HEK293 (cell line): ENCODE data around the gene USP5.

Experiments
- EGR2 ChIP-seq: fragments of 450-650 bp; formaldehyde crosslinking; IDR thresholded peaks from 2 replicates; pipeline ENCODE4 v1.5.1; 2016; ENCODE audit warnings: low read depth, missing biosample characterization, missing genetic modification characterization
- KLF1 ChIP-seq: fragments of 450-650 bp; formaldehyde crosslinking; IDR thresholded peaks from 2 replicates; pipeline ENCODE4 v1.5.1; 2016; ENCODE audit warnings: missing biosample characterization, missing genetic modification characterization
- MZF1 ChIP-seq: fragments of 450-650 bp; formaldehyde crosslinking; IDR thresholded peaks from 2 replicates; pipeline ENCODE4 v1.5.1; 2017; ENCODE audit warnings: missing biosample characterization, missing genetic modification characterization, borderline replicate concordance
- RBAK ChIP-seq: fragments of 450-650 bp; formaldehyde crosslinking; IDR thresholded peaks from 2 replicates; pipeline ENCODE4 v1.5.1; 2016; ENCODE audit warnings: missing biosample characterization, missing genetic modification characterization
- SETDB1 ChIP-seq: IDR thresholded peaks from one replicate; pipeline ENCODE4 v1.6.1; 2017; ENCODE audit warnings: mild to moderate bottlenecking, low read length, moderate library complexity, mixed read lengths; ENCODE audit not compliant: insufficient read length
- SP7 ChIP-seq: fragments of 450-650 bp; formaldehyde crosslinking; IDR thresholded peaks from 2 replicates; pipeline ENCODE4 v1.5.1; 2016; ENCODE audit warnings: missing biosample characterization, missing genetic modification characterization
- TCF7L2 ChIP-seq: IDR thresholded peaks from 2 replicates; pipeline ENCODE4 v1.6.1; 2011; ENCODE audit warnings: low read depth, mild to moderate bottlenecking, inconsistent platforms, low read length, moderate library complexity, borderline replicate concordance
- ZBTB17 ChIP-seq: fragments of 450-650 bp; formaldehyde crosslinking; IDR thresholded peaks from 2 replicates; pipeline ENCODE4 v1.5.1; 2016; ENCODE audit warnings: missing biosample characterization, missing genetic modification characterization
- ZBTB48 ChIP-seq: fragments of 450-650 bp; formaldehyde crosslinking; IDR thresholded peaks from 2 replicates; pipeline ENCODE4 v1.5.1; 2016; ENCODE audit warnings: missing biosample characterization, missing genetic modification characterization
- ZEB2 ChIP-seq: fragments of 450-650 bp; formaldehyde crosslinking; IDR thresholded peaks from 2 replicates; pipeline ENCODE4 v1.5.1; 2016; ENCODE audit warnings: missing biosample characterization, missing genetic modification characterization
- ZFP37 ChIP-seq: fragments of 450-650 bp; formaldehyde crosslinking; IDR thresholded peaks from 2 replicates; pipeline ENCODE4 v1.5.1; 2016; ENCODE audit warnings: missing biosample characterization, missing genetic modification characterization
- ZFP41 ChIP-seq: fragments of 450-650 bp; formaldehyde crosslinking; IDR thresholded peaks from 2 replicates; pipeline ENCODE4 v1.5.1; 2016; ENCODE audit warnings: missing biosample characterization, missing genetic modification characterization, borderline replicate concordance
- ZNF202 ChIP-seq: fragments of 450-650 bp; formaldehyde crosslinking; IDR thresholded peaks from 2 replicates; pipeline ENCODE4 v1.5.1; 2016; ENCODE audit warnings: missing biosample characterization, missing genetic modification characterization, borderline replicate concordance
- ZNF23 ChIP-seq: fragments of 450-650 bp; formaldehyde crosslinking; IDR thresholded peaks from 2 replicates; pipeline ENCODE4 v1.5.1; 2016; ENCODE audit warnings: missing biosample characterization, missing genetic modification characterization, borderline replicate concordance
- ZNF239 ChIP-seq: fragments of 450-650 bp; formaldehyde crosslinking; IDR thresholded peaks from 2 replicates; pipeline ENCODE4 v1.5.1; 2016; ENCODE audit warnings: missing biosample characterization, missing genetic modification characterization
- ZNF248 ChIP-seq: fragments of 450-650 bp; formaldehyde crosslinking; IDR thresholded peaks from 2 replicates; pipeline ENCODE4 v1.5.1; 2017; ENCODE audit warnings: missing biosample characterization, missing genetic modification characterization
- ZNF292 ChIP-seq: fragments of 450-650 bp; formaldehyde crosslinking; IDR thresholded peaks from 2 replicates; pipeline ENCODE4 v1.5.1; 2016; ENCODE audit warnings: low read depth, missing biosample characterization, missing genetic modification characterization, borderline replicate concordance
- ZNF354C ChIP-seq: fragments of 450-650 bp; formaldehyde crosslinking; IDR thresholded peaks from 2 replicates; pipeline ENCODE4 v1.5.1; 2016; ENCODE audit warnings: missing biosample characterization, missing genetic modification characterization, low read depth, borderline replicate concordance
- ZNF596 ChIP-seq: fragments of 450-650 bp; IDR thresholded peaks from 2 replicates; pipeline ENCODE4 v1.5.0; 2018; ENCODE audit warnings: missing biosample characterization, mild to moderate bottlenecking, missing genetic modification characterization, moderate library complexity
- ZNF610 ChIP-seq: fragments of 450-650 bp; formaldehyde crosslinking; IDR thresholded peaks from 2 replicates; pipeline ENCODE4 v1.5.1; 2016; ENCODE audit warnings: missing biosample characterization, missing genetic modification characterization, borderline replicate concordance
- ZNF621 ChIP-seq: fragments of 450-650 bp; formaldehyde crosslinking; IDR thresholded peaks from 2 replicates; pipeline ENCODE4 v1.5.1; 2017; ENCODE audit warnings: missing biosample characterization, missing genetic modification characterization
- ZNF629 ChIP-seq: fragments of 450-650 bp; formaldehyde crosslinking; IDR thresholded peaks from 2 replicates; pipeline ENCODE4 v1.5.1; 2017; ENCODE audit warnings: missing biosample characterization, missing genetic modification characterization
- ZNF664 ChIP-seq: fragments of 450-650 bp; formaldehyde crosslinking; IDR thresholded peaks from 2 replicates; pipeline ENCODE4 v1.5.1; 2016; ENCODE audit warnings: missing biosample characterization, missing genetic modification characterization
- ZNF768 ChIP-seq: fragments of 450-650 bp; formaldehyde crosslinking; IDR thresholded peaks from 2 replicates; pipeline ENCODE4 v1.5.1; 2018; ENCODE audit warnings: missing biosample characterization, mild to moderate bottlenecking, missing genetic modification characterization
- ZSCAN16 ChIP-seq: fragments of 450-650 bp; formaldehyde crosslinking; IDR thresholded peaks from 2 replicates; pipeline ENCODE4 v1.5.1; 2016; ENCODE audit warnings: missing biosample characterization, missing genetic modification characterization
- ZSCAN23 ChIP-seq: fragments of 450-650 bp; formaldehyde crosslinking; IDR thresholded peaks from 2 replicates; pipeline ENCODE4 v1.5.1; 2016; ENCODE audit warnings: missing biosample characterization, missing genetic modification characterization
- ZSCAN30 ChIP-seq: fragments of 450-650 bp; IDR thresholded peaks from 2 replicates; pipeline ENCODE4 v1.5.1; 2018; ENCODE audit warnings: missing biosample characterization, mild to moderate bottlenecking, missing genetic modification characterization, moderate library complexity
- TF ChIP-seq, protein P1 (sequence below): fragments of 450-650 bp; formaldehyde crosslinking; IDR thresholded peaks from 2 replicates; pipeline ENCODE4 v1.5.1; 2016; ENCODE audit warnings: missing biosample characterization, missing genetic modification characterization
- TF ChIP-seq, protein P2 (sequence below): fragments of 450-650 bp; formaldehyde crosslinking; IDR thresholded peaks from 2 replicates; pipeline ENCODE4 v1.5.1; 2016; ENCODE audit warnings: missing biosample characterization, missing genetic modification characterization, borderline replicate concordance
- TF ChIP-seq, protein P3 (sequence below): fragments of 450-650 bp; formaldehyde crosslinking; IDR thresholded peaks from 2 replicates; pipeline ENCODE4 v1.5.1; 2016; ENCODE audit warnings: missing biosample characterization, missing genetic modification characterization

The USP5 gene

DNA sequence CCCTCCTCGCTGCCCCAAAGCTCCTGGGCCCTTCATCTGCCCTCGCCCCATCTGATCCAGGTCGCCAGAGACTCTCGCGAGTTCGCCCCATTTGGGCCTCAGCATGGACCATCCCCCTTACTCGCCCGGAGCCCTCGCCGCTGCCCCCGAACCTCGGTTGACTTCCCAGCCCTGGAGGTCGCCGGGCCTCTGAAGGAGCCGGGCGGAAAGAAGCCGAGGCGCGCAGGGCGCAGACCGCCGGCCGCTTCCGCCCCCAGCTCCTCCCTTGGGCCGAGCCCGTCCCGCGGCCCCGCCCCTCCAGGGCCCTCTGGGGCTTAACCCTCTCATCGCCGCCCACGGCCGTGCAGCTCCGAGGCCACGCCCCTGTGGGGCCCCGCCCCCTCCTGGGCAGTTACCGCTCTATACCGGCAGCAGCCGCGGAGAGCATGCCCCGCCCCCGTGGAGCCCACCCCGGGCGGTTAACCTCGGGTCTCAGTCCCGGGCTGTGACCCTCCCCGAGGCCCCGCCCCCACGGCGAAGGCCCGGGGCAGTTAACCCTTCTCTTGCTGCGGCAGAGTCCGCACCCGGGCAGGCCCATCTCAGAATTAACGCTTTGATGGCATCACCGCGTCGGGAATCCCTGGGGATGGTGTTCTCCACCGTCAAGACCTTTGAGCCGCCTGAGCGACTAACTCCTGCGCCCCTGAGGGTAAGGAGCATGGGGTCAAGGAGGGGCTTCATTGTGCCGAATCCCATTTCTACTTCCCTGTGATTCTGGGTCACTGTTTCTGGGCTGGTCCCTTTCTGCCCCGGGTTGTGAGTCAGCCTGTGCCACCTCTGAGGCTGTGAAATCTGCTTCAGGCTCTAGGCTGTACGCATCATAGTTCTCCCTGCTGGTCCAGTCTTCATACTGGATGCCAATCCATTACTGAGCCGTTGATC is 21.4 kb downstream of the USP5 start, which contains the start of gene SPSB2 (continued):
- TF ChIP-seq, protein P1, sequence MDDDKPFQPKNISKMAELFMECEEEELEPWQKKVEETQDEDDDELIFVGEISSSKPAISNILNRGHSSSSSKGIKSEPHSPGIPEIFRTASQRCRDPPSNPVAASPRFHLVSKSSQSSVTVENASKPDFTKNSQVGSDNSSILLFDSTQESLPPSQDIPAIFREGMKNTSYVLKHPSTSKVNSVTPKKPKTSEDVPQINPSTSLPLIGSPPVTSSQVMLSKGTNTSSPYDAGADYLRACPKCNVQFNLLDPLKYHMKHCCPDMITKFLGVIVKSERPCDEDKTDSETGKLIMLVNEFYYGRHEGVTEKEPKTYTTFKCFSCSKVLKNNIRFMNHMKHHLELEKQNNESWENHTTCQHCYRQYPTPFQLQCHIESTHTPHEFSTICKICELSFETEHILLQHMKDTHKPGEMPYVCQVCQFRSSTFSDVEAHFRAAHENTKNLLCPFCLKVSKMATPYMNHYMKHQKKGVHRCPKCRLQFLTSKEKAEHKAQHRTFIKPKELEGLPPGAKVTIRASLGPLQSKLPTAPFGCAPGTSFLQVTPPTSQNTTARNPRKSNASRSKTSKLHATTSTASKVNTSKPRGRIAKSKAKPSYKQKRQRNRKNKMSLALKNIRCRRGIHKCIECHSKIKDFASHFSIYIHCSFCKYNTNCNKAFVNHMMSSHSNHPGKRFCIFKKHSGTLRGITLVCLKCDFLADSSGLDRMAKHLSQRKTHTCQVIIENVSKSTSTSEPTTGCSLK (tag by site-specific recombination): no peak
- TF ChIP-seq ZNF596 (no peak), ZFP37 (tag by site-specific recombination) (no peak), SETDB1 (no peak), ZBTB48 (peak; percentile 88), MZF1 (no peak), ZNF664 (tag by site-specific recombination) (no peak), TCF7L2 (no peak), ZNF23 (tag by site-specific recombination) (no peak), SP7 (tag by site-specific recombination) (peak; percentile 73; the same call in 1 of the 2 replicates), RBAK (tag by site-specific recombination) (no peak), ZSCAN23 (tag by site-specific recombination) (0 out of 2 replicates have a peak, but pooled peaks have one; percentile 16), ZSCAN16 (tag by site-specific recombination) (no peak), ZNF292 (tag by site-specific recombination) (no peak), ZNF354C (no peak), ZEB2 (tag by site-specific recombination) (peak; percentile 85), ZNF610 (tag by site-specific recombination) (0 out of 2 replicates have a peak, but pooled peaks have one; percentile 18), ZNF239 (no peak), ZSCAN30 (0 out of 2 replicates have a peak, but pooled peaks have one; percentile 13), ZNF768 (no peak), ZNF621 (tag by site-specific recombination) (no peak), KLF1 (tag by site-specific recombination) (peak; percentile 93), ZNF248 (tag by site-specific recombination) (no peak), EGR2 (tag by site-specific recombination) (peak; percentile 61), ZBTB17 (tag by site-specific recombination) (peak; percentile 92), ZFP41 (no peak), ZNF202 (tag by site-specific recombination) (no peak), ZNF629 (tag by site-specific recombination) (peak; percentile 72)
- TF ChIP-seq, protein P2, sequence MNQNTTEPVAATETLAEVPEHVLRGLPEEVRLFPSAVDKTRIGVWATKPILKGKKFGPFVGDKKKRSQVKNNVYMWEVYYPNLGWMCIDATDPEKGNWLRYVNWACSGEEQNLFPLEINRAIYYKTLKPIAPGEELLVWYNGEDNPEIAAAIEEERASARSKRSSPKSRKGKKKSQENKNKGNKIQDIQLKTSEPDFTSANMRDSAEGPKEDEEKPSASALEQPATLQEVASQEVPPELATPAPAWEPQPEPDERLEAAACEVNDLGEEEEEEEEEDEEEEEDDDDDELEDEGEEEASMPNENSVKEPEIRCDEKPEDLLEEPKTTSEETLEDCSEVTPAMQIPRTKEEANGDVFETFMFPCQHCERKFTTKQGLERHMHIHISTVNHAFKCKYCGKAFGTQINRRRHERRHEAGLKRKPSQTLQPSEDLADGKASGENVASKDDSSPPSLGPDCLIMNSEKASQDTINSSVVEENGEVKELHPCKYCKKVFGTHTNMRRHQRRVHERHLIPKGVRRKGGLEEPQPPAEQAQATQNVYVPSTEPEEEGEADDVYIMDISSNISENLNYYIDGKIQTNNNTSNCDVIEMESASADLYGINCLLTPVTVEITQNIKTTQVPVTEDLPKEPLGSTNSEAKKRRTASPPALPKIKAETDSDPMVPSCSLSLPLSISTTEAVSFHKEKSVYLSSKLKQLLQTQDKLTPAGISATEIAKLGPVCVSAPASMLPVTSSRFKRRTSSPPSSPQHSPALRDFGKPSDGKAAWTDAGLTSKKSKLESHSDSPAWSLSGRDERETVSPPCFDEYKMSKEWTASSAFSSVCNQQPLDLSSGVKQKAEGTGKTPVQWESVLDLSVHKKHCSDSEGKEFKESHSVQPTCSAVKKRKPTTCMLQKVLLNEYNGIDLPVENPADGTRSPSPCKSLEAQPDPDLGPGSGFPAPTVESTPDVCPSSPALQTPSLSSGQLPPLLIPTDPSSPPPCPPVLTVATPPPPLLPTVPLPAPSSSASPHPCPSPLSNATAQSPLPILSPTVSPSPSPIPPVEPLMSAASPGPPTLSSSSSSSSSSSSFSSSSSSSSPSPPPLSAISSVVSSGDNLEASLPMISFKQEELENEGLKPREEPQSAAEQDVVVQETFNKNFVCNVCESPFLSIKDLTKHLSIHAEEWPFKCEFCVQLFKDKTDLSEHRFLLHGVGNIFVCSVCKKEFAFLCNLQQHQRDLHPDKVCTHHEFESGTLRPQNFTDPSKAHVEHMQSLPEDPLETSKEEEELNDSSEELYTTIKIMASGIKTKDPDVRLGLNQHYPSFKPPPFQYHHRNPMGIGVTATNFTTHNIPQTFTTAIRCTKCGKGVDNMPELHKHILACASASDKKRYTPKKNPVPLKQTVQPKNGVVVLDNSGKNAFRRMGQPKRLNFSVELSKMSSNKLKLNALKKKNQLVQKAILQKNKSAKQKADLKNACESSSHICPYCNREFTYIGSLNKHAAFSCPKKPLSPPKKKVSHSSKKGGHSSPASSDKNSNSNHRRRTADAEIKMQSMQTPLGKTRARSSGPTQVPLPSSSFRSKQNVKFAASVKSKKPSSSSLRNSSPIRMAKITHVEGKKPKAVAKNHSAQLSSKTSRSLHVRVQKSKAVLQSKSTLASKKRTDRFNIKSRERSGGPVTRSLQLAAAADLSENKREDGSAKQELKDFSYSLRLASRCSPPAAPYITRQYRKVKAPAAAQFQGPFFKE (tag by site-specific recombination): no peak
- TF ChIP-seq, protein P3, sequence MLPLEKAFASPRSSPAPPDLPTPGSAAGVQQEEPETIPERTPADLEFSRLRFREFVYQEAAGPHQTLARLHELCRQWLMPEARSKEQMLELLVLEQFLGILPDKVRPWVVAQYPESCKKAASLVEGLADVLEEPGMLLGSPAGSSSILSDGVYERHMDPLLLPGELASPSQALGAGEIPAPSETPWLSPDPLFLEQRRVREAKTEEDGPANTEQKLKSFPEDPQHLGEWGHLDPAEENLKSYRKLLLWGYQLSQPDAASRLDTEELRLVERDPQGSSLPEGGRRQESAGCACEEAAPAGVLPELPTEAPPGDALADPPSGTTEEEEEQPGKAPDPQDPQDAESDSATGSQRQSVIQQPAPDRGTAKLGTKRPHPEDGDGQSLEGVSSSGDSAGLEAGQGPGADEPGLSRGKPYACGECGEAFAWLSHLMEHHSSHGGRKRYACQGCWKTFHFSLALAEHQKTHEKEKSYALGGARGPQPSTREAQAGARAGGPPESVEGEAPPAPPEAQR: no peak
